MCF 10A (cell line): ENCODE data around the gene CAMK2A. TPM values are rescaled to one million over a fixed set of nuclear protein-coding genes. Genes with fewer than 3 reads are reported as not detected.

Source experiments
- BruUV-seq: library from RNA; stranded (reverse); fragments of 400-500 nt; replicated peaks from 2 replicates; lab custom pipeline; 2021; lab: Mats Ljungman, UMichigan
- CTCF ChIA-PET: fragments of 300-600 bp; sonication (Branson Sonifier 250); formaldehyde crosslinking; extraction: SDS; loops from one replicate; lab custom pipeline; 2021; ENCODE audit warnings: antibody characterized with exemption, inconsistent platforms; lab: Yijun Ruan, JAX
- POLR2A ChIA-PET: fragments of 300-600, 350-650 bp; sonication (Branson Sonifier 250); formaldehyde crosslinking; extraction: SDS; loops from one replicate; lab custom pipeline; 2020; ENCODE audit warnings: antibody characterized with exemption, inconsistent platforms; lab: Yijun Ruan, JAX
- DNase-seq: peaks from one replicate; pipeline ENCODE4 v3.0.0-alpha.2; 2018; ENCODE audit not compliant: unreplicated experiment
- H3K27ac Mint-ChIP-seq: one replicate; pipeline ENCODE4 v1.8.0; 2022; ENCODE audit warnings: mild to moderate bottlenecking, low read depth, mixed read lengths; ENCODE audit not compliant: unreplicated experiment
- H3K27me3 Mint-ChIP-seq: one replicate; pipeline ENCODE4 v1.8.0; 2022; ENCODE audit warnings: mixed read lengths; ENCODE audit not compliant: insufficient read depth, unreplicated experiment
- H3K36me3 Mint-ChIP-seq: one replicate; pipeline ENCODE4 v1.8.0; 2022; ENCODE audit warnings: mild to moderate bottlenecking, moderate library complexity, mixed read lengths; ENCODE audit not compliant: insufficient read depth, unreplicated experiment
- H3K4me1 Mint-ChIP-seq: one replicate; pipeline ENCODE4 v1.8.0; 2022; ENCODE audit warnings: mixed read lengths; ENCODE audit not compliant: insufficient read depth, unreplicated experiment
- H3K4me3 Mint-ChIP-seq: one replicate; pipeline ENCODE4 v1.8.0; 2022; ENCODE audit warnings: mild to moderate bottlenecking, moderate library complexity, mixed read lengths; ENCODE audit not compliant: unreplicated experiment
- H3K9me3 Mint-ChIP-seq: one replicate; pipeline ENCODE4 v1.8.0; 2022; ENCODE audit warnings: mixed read lengths; ENCODE audit not compliant: unreplicated experiment
- intact Hi-C: fragments of 100-400 bp; cut with micrococcal nuclease; formaldehyde crosslinking; loops from 2 replicates; pipeline ENCODE4 v1.14.1; 2022
- total RNA-seq: library from RNA; stranded (reverse); gene quantifications from 2 replicates; pipeline ENCODE4 v1.2.3, GENCODE V29; 2022
- TF ChIP-seq, protein P1 (sequence below): fragments of 200-600 bp; IDR thresholded peaks from one replicate; pipeline ENCODE4 v1.8.0; 2022; ENCODE audit warnings: antibody characterized with exemption, mild to moderate bottlenecking; ENCODE audit not compliant: unreplicated experiment

CAMK2A gene
- total RNA-seq, 1 experiment from 2014 or later, result not detected

DNA sequence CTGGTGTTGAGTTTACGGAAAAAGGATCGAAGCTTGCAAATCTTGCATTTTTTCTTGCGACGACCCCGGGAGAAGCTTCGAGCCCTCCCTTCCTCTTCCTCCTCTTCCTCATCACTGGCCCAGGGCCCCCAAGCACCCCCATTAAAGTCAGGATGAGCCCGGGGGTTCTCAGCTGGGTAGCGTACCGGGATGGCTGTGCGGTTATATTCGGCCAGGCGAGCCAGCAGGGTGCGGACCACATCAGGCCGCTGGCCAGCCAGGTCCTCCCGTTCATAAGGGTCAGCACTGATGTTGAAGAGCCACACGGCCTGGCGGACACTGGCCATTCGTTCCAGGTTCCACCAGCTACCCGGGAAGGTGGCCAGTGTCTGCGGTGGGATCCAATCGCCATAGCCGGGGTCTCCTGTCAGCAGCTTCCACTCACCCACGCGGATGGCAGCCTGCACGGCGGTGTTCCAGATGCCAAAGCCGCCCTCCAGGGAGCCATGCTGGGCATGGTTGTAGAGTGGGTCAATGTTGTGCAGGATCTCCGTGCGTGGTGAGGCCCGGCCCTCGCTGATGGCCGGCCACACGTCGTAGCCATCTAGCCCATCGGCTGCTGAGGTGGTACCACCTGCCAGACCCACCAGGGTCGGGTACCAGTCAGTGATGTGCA lies 7.8 kb upstream of the CAMK2A start:
- no peak overlapping the region for H3K4me3 Mint-ChIP-seq
- peaks cover 45% of the 10 kb centered on the region for H3K4me1 Mint-ChIP-seq
- ChIA-PET CTCF (interaction anchor here (0.5 to 7.8 kb wide), 4 partner anchors 8 to 275 kb away, joined by 3 to 63 read pairs (median 4); partner anchors contain the start of gene CAMK2A), POLR2A (interaction anchor here (1.3 to 4.1 kb wide), 2 partner anchors 23 kb away, joined by 3 to 49 read pairs; no protein-coding TSS in a partner anchor)
- TF ChIP-seq, protein P1, sequence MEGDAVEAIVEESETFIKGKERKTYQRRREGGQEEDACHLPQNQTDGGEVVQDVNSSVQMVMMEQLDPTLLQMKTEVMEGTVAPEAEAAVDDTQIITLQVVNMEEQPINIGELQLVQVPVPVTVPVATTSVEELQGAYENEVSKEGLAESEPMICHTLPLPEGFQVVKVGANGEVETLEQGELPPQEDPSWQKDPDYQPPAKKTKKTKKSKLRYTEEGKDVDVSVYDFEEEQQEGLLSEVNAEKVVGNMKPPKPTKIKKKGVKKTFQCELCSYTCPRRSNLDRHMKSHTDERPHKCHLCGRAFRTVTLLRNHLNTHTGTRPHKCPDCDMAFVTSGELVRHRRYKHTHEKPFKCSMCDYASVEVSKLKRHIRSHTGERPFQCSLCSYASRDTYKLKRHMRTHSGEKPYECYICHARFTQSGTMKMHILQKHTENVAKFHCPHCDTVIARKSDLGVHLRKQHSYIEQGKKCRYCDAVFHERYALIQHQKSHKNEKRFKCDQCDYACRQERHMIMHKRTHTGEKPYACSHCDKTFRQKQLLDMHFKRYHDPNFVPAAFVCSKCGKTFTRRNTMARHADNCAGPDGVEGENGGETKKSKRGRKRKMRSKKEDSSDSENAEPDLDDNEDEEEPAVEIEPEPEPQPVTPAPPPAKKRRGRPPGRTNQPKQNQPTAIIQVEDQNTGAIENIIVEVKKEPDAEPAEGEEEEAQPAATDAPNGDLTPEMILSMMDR, result no peak
- intact Hi-C loops, result no loop called here
- no TSS peak for BruUV-seq
- peaks cover 7% of the 10 kb centered on the region for H3K36me3 Mint-ChIP-seq
- no peak for DNase-seq
- H3K27ac Mint-ChIP-seq, result no peak overlapping the region
- no peaks in the 10 kb centered on the region for H3K27me3 Mint-ChIP-seq
- no peaks in the 10 kb centered on the region for H3K9me3 Mint-ChIP-seq

DNA sequence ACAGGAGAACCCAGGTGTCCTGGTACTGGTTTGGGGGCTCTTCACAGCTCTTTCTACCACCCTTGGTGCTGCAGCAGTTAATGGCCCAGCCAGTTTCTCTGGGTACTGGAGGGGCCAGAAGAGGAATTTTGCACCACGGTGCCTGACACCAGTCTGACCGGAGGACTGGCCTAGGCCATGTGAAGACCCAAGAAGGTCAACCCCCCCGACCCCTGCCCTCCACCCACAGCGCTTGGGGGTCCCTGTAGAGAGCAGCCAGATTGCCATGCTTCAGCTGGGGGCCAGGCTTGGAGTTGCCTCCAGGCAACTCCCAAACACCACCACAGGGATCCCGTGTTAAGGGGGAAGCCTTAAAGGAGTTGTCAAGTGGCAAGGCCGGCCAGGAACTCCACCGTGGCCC lies 6.9 kb upstream of the CAMK2A start:
- BruUV-seq, result no TSS peak
- no peak overlapping the region for H3K4me3 Mint-ChIP-seq
- TF ChIP-seq, protein P1, result no peak
- DNase-seq, result no peak
- H3K36me3 Mint-ChIP-seq, result peaks cover 7% of the 10 kb centered on the region
- intact Hi-C loops, result no loop called here
- no peaks in the 10 kb centered on the region for H3K27me3 Mint-ChIP-seq
- H3K9me3 Mint-ChIP-seq, result no peaks in the 10 kb centered on the region
- H3K27ac Mint-ChIP-seq, result no peak overlapping the region
- POLR2A ChIA-PET, result interaction anchor here (0.6 to 4.1 kb wide), 5 partner anchors 9 to 52 kb away, joined by 3 to 49 read pairs (median 3); no protein-coding TSS in a partner anchor
- CTCF ChIA-PET, result interaction anchor here (1.2 to 7.8 kb wide), 2 partner anchors 23 to 53 kb away, joined by 4 to 63 read pairs; no protein-coding TSS in a partner anchor
- peaks cover 44% of the 10 kb centered on the region for H3K4me1 Mint-ChIP-seq

DNA sequence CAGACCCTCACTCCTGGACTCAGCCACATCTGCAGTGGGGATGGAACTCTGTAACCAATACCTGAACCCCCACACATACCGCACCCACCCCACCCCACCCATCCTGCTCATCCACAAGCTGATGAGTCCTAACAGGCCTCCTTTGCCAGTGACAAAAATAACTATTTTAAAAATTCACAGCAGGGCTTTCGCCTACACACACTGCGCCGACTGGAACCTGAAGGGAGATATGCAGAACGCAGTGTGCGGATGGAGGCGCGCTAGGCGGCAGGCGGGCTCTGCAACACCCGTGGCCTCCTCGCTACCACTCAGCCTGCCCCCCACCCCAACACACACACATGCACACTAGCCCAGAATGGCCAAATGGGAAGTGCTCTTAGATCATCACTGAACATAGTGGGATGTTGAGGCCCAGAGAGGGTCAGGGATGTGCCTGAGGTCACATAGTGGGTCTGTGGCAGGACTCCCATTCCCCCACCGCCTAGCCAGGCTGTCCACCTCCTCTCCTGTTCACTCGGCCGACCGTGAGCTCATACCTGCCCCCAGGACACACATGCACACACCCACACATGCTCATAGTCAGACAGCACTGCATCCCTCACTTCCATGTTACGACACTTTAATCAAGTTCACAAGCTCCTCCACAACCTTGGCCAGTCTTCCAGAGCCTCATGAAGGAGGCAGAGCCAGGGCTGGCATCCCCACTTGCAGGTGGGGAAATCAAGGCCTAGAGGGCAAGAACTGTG lies 6.3 kb upstream of the CAMK2A start:
- intact Hi-C loops, result loop anchor here (2.0 kb wide), 2 partner anchors 31 to 55 kb away; no protein-coding TSS in a partner anchor
- POLR2A ChIA-PET, result interaction anchor here (0.6 to 4.1 kb wide), 8 partner anchors 10 to 54 kb away, joined by 3 to 49 read pairs (median 4); no protein-coding TSS in a partner anchor
- TF ChIP-seq, protein P1, result no peak
- H3K4me3 Mint-ChIP-seq, result no peak overlapping the region
- peaks cover 7% of the 10 kb centered on the region for H3K36me3 Mint-ChIP-seq
- H3K27ac Mint-ChIP-seq, result peak overlapping the region; percentile 82
- H3K4me1 Mint-ChIP-seq, result peaks cover 38% of the 10 kb centered on the region
- peak; percentile 75 for DNase-seq
- CTCF ChIA-PET, result interaction anchor here (0.8 to 7.8 kb wide), 5 partner anchors 21 to 63 kb away, joined by 3 to 63 read pairs (median 3); no protein-coding TSS in a partner anchor
- BruUV-seq, result no TSS peak
- H3K9me3 Mint-ChIP-seq, result no peaks in the 10 kb centered on the region
- H3K27me3 Mint-ChIP-seq, result no peaks in the 10 kb centered on the region
